ENCODE data around the gene NCEH1. TPM values are rescaled to one million over a fixed set of nuclear protein-coding genes. Genes with fewer than 3 reads are reported as not detected.
A peak's percentile ranks its signal among the peaks of the same experiment; 100 is the strongest.

Gene NCEH1
- total and polyA plus RNA-seq, 8 donors: 2.6 to 26.0 (median 6.3) TPM

DNA sequence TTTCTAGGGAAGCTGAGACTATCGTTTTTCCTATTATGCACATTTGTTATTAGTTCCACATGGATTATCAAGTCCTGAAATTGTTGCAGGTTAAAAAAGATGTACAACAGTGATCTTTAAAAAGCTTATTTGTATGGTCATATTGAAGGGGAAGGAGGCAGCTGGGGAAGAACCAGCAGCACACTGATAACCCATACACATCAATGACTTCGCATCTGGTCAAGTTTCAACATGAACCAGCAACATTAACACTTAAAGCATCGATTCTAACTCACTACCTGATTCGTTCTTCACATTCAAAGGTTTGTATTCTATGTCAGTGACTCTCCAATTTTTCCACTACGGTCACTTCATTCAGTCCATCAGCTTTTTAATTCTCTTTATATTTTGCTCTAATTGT is 56.4 kb downstream of the NCEH1 start:
- Histone ChIP-seq H3K36me3 (no peaks in the 10 kb centered on the region), H3K27me3 (no peaks in the 10 kb centered on the region)
- ATAC-seq: no peak

DNA sequence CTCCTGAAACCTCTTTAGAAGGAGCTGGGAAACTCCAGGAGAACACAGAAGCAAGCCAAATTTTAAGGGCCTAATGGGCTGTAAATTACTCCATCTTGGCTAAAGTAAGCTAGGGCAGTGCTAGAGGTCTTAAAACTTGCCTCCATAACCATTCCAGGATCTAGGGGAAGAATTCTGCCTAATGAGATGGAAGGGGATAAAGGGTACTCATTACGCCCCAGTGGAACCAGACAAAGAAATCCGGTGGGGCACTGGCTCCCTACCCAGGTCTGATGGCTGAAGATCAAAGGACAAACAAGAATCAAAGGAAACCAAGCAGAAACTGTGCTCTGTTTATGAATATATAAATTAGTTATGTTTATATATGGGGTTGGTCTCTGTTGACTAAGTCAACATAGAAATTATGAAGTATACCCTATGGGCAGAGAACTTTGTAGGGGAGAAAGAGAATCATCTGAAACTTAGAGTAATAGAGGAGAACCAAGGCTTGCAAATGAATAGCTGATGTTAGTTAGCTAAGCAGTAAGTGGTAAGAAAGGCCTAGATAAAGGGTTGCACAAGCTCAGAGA is 57.8 kb downstream of the NCEH1 start:
- no peak overlapping the region for H3K27ac ChIP-seq
- H3K36me3 ChIP-seq: no peaks in the 10 kb centered on the region
- intact Hi-C loops (cut with DNase I): no loop called here
- H3K4me3 ChIP-seq: no peak overlapping the region
- FAIRE-seq (no peak), DNase-seq (no peak), ATAC-seq (no peak)
- 94 to 97% methylated on average over 2 of the region's 2 CpGs for WGBS, 2 donors
- no peaks in the 10 kb centered on the region for H3K9me3 ChIP-seq
- TF ChIP-seq, protein P1, sequence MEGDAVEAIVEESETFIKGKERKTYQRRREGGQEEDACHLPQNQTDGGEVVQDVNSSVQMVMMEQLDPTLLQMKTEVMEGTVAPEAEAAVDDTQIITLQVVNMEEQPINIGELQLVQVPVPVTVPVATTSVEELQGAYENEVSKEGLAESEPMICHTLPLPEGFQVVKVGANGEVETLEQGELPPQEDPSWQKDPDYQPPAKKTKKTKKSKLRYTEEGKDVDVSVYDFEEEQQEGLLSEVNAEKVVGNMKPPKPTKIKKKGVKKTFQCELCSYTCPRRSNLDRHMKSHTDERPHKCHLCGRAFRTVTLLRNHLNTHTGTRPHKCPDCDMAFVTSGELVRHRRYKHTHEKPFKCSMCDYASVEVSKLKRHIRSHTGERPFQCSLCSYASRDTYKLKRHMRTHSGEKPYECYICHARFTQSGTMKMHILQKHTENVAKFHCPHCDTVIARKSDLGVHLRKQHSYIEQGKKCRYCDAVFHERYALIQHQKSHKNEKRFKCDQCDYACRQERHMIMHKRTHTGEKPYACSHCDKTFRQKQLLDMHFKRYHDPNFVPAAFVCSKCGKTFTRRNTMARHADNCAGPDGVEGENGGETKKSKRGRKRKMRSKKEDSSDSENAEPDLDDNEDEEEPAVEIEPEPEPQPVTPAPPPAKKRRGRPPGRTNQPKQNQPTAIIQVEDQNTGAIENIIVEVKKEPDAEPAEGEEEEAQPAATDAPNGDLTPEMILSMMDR (IDR thresholded peaks at IDR 0.05): no peak
- H3K4me1 ChIP-seq: peaks cover 4 to 5% (median 5%) of the 10 kb centered on the region in 3 donors
- H3K27me3 ChIP-seq: no peaks in the 10 kb centered on the region

More for the DNA sequence above, 56.4 kb downstream of the NCEH1 start:
- intact Hi-C loops (cut with DNase I): no loop called here
- Histone ChIP-seq H3K27ac (no peak overlapping the region), H3K9me3 (no peaks in the 10 kb centered on the region), H3K4me1 (peaks cover 0 to 5% (median 0%) of the 10 kb centered on the region in 3 donors), H3K4me3 (no peak overlapping the region)
- no peak for DNase-seq
- 81 to 83% methylated on average over 5 of the region's 5 CpGs for WGBS, 2 donors
- FAIRE-seq: no peak
- TF ChIP-seq, protein P1 (IDR thresholded peaks at IDR 0.05): no peak

DNA sequence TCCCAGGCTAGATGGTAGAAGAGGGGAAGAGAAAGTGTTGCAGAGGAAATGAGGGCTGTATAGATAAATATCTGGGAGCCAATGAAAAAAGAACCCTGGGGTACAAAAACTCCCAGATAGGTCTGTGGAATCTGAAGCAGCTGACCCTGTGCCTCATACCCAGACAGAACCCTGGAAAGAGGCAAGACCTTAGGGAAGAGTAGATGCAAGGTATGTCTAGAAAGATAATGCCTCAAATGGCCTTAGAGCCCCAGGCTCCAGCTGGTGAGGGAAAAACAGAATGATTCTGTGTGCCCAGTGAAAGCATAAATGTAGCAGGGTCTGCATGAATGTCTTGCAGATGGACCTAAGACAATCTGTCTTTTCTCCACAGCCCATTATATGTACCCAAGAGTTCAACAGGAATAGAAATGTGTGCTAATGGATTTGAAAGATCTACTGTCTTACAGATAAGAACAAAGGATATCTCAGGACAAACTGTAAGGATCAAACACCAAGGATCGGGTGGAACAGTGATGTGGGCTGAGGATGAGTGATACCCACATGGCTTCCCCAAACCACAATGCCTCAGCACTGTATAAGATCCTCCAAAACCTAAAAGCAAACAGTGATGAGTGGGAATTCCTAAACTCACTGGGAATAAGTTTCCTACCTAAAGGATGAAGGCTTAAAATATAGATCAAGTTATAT is 58.8 kb downstream of the NCEH1 start:
- 0 to 31% methylated on average over 1 of the region's 1 CpG for WGBS, 2 donors
- TF ChIP-seq, protein P1 (IDR thresholded peaks at IDR 0.05): no peak
- Histone ChIP-seq H3K36me3 (no peaks in the 10 kb centered on the region), H3K4me3 (no peak overlapping the region), H3K27me3 (no peaks in the 10 kb centered on the region), H3K4me1 (peaks cover 10 to 14% (median 14%) of the 10 kb centered on the region in 3 donors), H3K9me3 (no peaks in the 10 kb centered on the region), H3K27ac (no peak overlapping the region)
- DNase-seq (no peak), FAIRE-seq (no peak), ATAC-seq (no peak)
- intact Hi-C loops (cut with DNase I): no loop called here

DNA sequence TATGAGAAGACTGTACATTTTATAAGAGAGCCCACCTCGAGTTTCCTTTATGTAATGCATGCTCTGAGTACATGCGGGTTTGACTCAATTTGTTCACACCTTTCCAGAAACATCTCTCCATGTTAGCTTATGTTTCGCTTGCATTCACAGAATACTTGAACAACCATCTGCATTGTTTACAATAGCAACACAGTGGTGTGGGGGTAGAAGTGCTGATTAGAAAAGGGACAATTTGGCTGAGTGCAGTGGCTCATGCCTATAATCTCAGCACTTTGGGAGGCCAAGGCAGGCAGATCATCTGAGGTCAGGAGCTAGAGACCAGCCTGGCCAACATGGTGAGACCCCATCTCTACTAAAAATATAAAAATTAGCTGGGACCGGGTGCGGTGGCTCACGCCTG is 60.9 kb downstream of the NCEH1 start:
- Histone ChIP-seq H3K27ac (no peak overlapping the region), H3K36me3 (no peaks in the 10 kb centered on the region), H3K27me3 (no peaks in the 10 kb centered on the region), H3K4me3 (no peak overlapping the region), H3K4me1 (peaks cover 18 to 21% (median 20%) of the 10 kb centered on the region in 3 donors), H3K9me3 (no peaks in the 10 kb centered on the region)
- FAIRE-seq: no peak
- no peak for DNase-seq
- 89 to 92% methylated on average over 6 of the region's 6 CpGs for WGBS, 2 donors
- intact Hi-C loops (cut with DNase I): no loop called here
- TF ChIP-seq, protein P1 (IDR thresholded peaks at IDR 0.05): no peak
- no peak for ATAC-seq

DNA sequence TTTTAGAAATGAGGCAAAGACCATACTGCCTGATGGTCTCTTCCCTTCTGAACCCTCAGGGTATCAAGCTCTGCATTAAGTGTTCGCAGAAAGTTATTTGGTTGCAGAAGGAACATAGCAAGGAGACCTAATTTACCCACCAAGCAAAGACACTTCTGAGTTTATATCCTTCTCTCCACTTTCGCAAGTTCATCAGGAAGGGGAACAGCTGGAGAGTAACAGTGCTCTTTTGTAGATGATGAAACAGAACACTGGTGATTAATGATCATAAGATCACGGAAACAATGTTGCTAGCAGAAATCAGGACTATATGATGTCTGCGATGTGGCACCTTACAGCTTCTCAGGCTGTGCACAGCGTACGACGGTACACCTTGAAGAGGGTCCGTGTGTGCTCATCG is 62.1 kb downstream of the NCEH1 start:
- peak overlapping the region in 1 of 4 donors; percentile 39 for H3K27ac ChIP-seq
- intact Hi-C loops (cut with DNase I): no loop called here
- H3K9me3 ChIP-seq: no peaks in the 10 kb centered on the region
- TF ChIP-seq, protein P1 (IDR thresholded peaks at IDR 0.05): no peak
- ATAC-seq (peak in 2 of 4 donors; percentile 24 to 25), DNase-seq (no peak), FAIRE-seq (no peak)
- no peaks in the 10 kb centered on the region for H3K27me3 ChIP-seq
- no peaks in the 10 kb centered on the region for H3K36me3 ChIP-seq
- peaks cover 18 to 21% (median 20%) of the 10 kb centered on the region in 3 donors for H3K4me1 ChIP-seq
- H3K4me3 ChIP-seq: no peak overlapping the region
- WGBS, 2 donors: 86 to 92% methylated on average over 9 of the region's 9 CpGs
